ENCODE measurements around the gene TELO2. TPM values are rescaled to one million over a fixed set of nuclear protein-coding genes. Genes with fewer than 3 reads are reported as not detected.

The TELO2 gene
- total and polyA plus RNA-seq, 11 donors = 11.8 to 29.6 (median 17.0) TPM

DNA sequence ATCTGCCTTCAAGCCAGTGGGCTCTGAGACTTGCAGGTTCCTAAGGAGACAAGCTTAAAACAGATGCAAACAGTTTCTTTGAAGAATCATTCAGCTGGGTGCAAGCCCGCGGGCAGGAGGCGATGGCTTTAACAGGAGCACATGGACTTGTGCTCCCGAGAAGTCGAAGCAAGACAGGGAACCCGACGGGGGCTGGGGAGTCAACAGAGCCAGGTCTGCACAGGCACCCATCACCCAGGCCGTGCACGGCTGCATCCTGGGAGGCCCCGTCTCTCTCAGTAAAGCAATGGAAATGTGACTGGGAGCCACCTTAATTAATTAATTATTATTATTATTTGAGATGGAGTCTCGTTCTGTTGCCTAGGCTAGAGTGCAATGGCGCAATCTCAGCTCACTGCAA lies 4.1 kb upstream of the TELO2 start:
- DNase-seq = no peak
- peaks cover 0 to 15% (median 10%) of the 10 kb centered on the region in 12 donors for H3K4me1 ChIP-seq
- intact Hi-C loops (cut with DNase I) = no loop called here
- ATAC-seq = no peak
- H3K36me3 ChIP-seq = no peaks in the 10 kb centered on the region
- TF ChIP-seq, protein P1, sequence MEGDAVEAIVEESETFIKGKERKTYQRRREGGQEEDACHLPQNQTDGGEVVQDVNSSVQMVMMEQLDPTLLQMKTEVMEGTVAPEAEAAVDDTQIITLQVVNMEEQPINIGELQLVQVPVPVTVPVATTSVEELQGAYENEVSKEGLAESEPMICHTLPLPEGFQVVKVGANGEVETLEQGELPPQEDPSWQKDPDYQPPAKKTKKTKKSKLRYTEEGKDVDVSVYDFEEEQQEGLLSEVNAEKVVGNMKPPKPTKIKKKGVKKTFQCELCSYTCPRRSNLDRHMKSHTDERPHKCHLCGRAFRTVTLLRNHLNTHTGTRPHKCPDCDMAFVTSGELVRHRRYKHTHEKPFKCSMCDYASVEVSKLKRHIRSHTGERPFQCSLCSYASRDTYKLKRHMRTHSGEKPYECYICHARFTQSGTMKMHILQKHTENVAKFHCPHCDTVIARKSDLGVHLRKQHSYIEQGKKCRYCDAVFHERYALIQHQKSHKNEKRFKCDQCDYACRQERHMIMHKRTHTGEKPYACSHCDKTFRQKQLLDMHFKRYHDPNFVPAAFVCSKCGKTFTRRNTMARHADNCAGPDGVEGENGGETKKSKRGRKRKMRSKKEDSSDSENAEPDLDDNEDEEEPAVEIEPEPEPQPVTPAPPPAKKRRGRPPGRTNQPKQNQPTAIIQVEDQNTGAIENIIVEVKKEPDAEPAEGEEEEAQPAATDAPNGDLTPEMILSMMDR (IDR thresholded peaks at IDR 0.05) = no peak
- no peak for TF ChIP-seq POLR2A (IDR thresholded peaks at IDR 0.05)
- H3K27me3 ChIP-seq = no peaks in the 10 kb centered on the region
- H3K4me3 ChIP-seq = no peak overlapping the region
- no peaks in the 10 kb centered on the region for H3K9me3 ChIP-seq
- WGBS, 4 donors = 91 to 92% (median 91%) methylated on average over 12 of the region's 12 CpGs
- H3K27ac ChIP-seq = no peak overlapping the region

DNA sequence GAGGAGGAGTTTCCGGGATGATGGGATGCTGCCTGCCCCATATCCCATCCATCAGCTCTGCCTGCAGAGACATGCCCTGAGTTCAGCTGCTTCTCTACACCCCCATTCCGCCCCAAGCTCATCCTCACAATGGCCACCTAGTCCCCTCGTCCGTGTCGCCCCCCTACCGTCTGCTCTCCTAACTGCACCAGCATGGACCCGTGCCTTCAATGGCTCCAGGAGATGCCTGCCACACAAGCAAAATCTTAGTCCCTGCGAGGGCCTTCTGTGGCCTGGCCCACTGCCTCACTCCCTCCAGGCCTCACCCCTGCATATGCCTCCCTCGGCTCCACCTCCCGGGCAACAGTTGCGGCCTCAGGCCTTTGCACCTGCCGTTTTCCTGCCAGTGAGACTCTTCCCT lies 1.8 kb upstream of the TELO2 start:
- Histone ChIP-seq H3K4me3 (no peak overlapping the region), H3K27ac (no peak overlapping the region), H3K9me3 (no peaks in the 10 kb centered on the region), H3K27me3 (no peaks in the 10 kb centered on the region), H3K36me3 (peaks cover 0 to 21% (median 13%) of the 10 kb centered on the region in 9 donors), H3K4me1 (peaks cover 0 to 31% (median 24%) of the 10 kb centered on the region in 12 donors)
- intact Hi-C loops (cut with DNase I) = loop anchor here in 9 of 10 donors (5.0 to 10.0 kb wide), 11 partner anchors 36 to 183 kb away; partner anchors contain the start of genes CRAMP1 (in 6 of the 9), IFT140 (in 6 of the 9), TMEM204 (in 2 of the 9) and JPT2 (in 1 of the 9)
- DNase-seq (no peak), ATAC-seq (no peak)
- 89 to 92% (median 90%) methylated on average over 12 of the region's 12 CpGs for WGBS, 4 donors
- TF ChIP-seq POLR2A (IDR thresholded peaks at IDR 0.05) = no peak
- TF ChIP-seq, protein P1 (IDR thresholded peaks at IDR 0.05) = no peak

DNA sequence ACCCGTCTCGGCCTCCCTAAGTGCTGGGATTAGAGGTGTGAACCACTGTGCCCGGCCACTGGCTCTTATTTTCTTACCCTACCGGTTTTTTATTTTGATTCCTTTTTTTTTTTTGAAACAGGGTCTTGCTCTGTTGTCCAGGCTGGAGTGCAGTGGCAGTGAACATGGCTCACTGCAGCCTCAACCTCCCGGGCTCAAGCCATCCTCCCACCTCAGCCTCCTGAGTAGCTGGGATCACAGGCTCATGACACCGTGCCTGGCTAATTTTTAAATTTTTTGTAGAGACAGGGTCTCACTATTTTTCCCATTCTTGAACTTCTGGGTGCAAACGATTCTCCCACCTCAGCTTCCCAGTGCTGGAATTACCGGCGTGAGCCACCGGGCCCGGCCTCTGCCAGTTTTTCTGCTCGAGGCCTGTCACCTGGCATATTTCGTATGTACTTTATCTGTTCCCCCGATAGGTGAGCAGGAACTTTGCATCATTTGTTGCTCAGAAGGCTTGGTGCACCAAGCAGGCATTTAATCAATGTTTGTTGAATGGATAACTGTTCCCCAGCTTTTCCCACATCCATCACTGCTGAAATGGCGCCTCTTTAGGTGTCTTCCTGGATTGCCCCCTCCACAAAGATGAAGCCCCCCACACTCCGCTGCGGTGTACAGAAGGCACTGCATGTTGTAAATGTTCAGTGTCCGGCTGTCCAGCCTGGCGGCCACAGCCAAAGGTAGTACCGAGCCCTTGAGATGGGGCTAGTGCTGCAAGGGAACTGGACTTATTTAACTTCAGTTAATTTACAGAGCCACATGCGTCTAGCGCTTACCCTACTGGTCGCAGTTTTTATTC lies 858 bp upstream of the TELO2 start:
- 85 to 90% (median 87%) methylated on average over 22 to 23 of the region's 23 CpGs for WGBS, 4 donors
- Histone ChIP-seq H3K4me3 (peak overlapping the region in 11 of 12 donors; percentile 59 to 92 (median 77)), H3K27ac (peak overlapping the region in 10 of 12 donors; percentile 75 to 98 (median 88)), H3K9me3 (no peaks in the 10 kb centered on the region), H3K36me3 (peaks cover 0 to 30% (median 22%) of the 10 kb centered on the region in 9 donors), H3K4me1 (peaks cover 0 to 31% (median 24%) of the 10 kb centered on the region in 12 donors), H3K27me3 (no peaks in the 10 kb centered on the region)
- ATAC-seq (no peak), DNase-seq (no peak)
- no peak for TF ChIP-seq POLR2A (IDR thresholded peaks at IDR 0.05)
- TF ChIP-seq, protein P1 (IDR thresholded peaks at IDR 0.05) = no peak
- intact Hi-C loops (cut with DNase I) = loop anchor here in 9 of 10 donors (2.0 to 10.0 kb wide), 13 partner anchors 18 to 182 kb away; partner anchors contain the start of genes CRAMP1 (in 7 of the 9), IFT140 (in 7 of the 9), TMEM204 (in 2 of the 9) and CLCN7 (in 1 of the 9)

DNA sequence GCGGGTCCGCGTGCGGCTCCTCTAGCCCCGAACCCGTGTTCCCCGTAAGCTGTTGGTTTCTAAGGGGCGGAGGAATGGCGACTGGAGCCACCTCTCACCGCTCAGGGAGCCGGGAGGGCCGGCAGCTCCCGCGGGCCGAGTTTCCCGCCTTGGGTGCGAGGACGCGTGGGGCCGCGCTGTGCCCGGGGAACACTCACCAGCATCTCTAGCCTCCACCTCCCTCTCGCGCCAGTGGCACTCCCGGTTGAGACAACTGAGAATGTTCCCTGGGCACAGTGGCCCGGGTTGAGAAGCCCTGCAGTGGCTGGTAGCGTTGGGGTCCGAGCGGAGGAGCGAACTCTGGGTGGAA lies 560 bp downstream of the TELO2 start:
- ATAC-seq (peak in 1 of 4 donors; percentile 11), DNase-seq (peak in 1 of 5 donors; percentile 60)
- intact Hi-C loops (cut with DNase I) = loop anchor here in 9 of 10 donors (1.0 to 10.0 kb wide), 15 partner anchors 19 to 213 kb away; partner anchors contain the start of genes CRAMP1 (in 7 of the 9), IFT140 (in 7 of the 9), TMEM204 (in 2 of the 9) and CLCN7 (in 1 of the 9)
- Histone ChIP-seq H3K4me1 (peaks cover 0 to 31% (median 24%) of the 10 kb centered on the region in 12 donors), H3K9me3 (no peaks in the 10 kb centered on the region), H3K36me3 (peaks cover 0 to 43% (median 36%) of the 10 kb centered on the region in 9 donors), H3K4me3 (peak overlapping the region; percentile 59 to 92 (median 76)), H3K27me3 (no peaks in the 10 kb centered on the region), H3K27ac (peak overlapping the region; percentile 37 to 98 (median 88))
- TF ChIP-seq POLR2A (IDR thresholded peaks at IDR 0.05) = no peak
- TF ChIP-seq, protein P1 (IDR thresholded peaks at IDR 0.05) = no peak
- 0 to 1% (median 1%) methylated on average over 15 to 30 of the region's 30 CpGs for WGBS, 4 donors
